HCT116 (cell line): ENCODE results near the gene TMEM182. TPM values are rescaled to one million over a fixed set of nuclear protein-coding genes. Genes with fewer than 3 reads are reported as not detected.

ENCODE experiments used
- ATAC-seq: fragments of 200-7000 bp; cut with Tn5 transposase; 2 replicates; pipeline ENCODE4 v1.9.1; 2020; ENCODE audit warnings: mild to moderate bottlenecking, moderate library complexity
- BruUV-seq: library from RNA; stranded (reverse); fragments of 400-500 nt; replicated peaks from 2 replicates; lab custom pipeline; 2021; lab: Mats Ljungman, UMichigan
- CTCF ChIA-PET: fragments of 300-600 bp; sonication (Branson Sonifier 250); formaldehyde crosslinking; loops from one replicate; lab custom pipeline; 2021; ENCODE audit warnings: antibody characterized with exemption; lab: Charles Lee
- POLR2A ChIA-PET: fragments of 300-600, 350-600 bp; sonication (Branson Sonifier 250); formaldehyde crosslinking; loops from one replicate; lab custom pipeline; 2021; ENCODE audit warnings: antibody characterized with exemption; lab: Charles Lee
- RAD21 ChIA-PET, 2 experiments: fragments of 300-600 bp; sonication (Branson Sonifier 250); formaldehyde crosslinking; loops; one replicate each; lab custom pipeline; 2023; ENCODE audit warnings: low total read pairs in 2 of 2; ENCODE audit not compliant: uncharacterized antibody in 2 of 2, unreplicated experiment in 2 of 2, low non-redundant PET in 1 of 2; lab: Charles Lee
- DNase-seq: peaks from one replicate; pipeline ENCODE4 v3.0.0-alpha.2; 2010; ENCODE audit warnings: low read depth, low spot score
- H2AFZ ChIP-seq: fragments of 200-600 bp; shearing (Covaris generic), sonication (generic); 2 replicates; pipeline ENCODE4 v1.6.1; 2017; ENCODE audit warnings: low read depth, mixed run types, mixed read lengths, antibody characterized with exemption, low read length; ENCODE audit not compliant: poor library complexity, severe bottlenecking
- H3K27ac ChIP-seq: 2 replicates; pipeline ENCODE4 v1.5.1; 2012; ENCODE audit warnings: low read depth, low read length
- H3K27me3 ChIP-seq: fragments of 200-600 bp; sonication (generic); 2 replicates; pipeline ENCODE4 v1.6.1; 2016; ENCODE audit warnings: mixed run types, low read length, mixed read lengths; ENCODE audit not compliant: insufficient read depth
- H3K36me3 ChIP-seq, 2 experiments: fragments of 200-500 bp in 1 of 2; fragments of 200-600 bp in 1 of 2; sonication (Bioruptor generic) in 1 of 2; sonication (generic) in 1 of 2; 2 replicates each; pipeline versions ENCODE4 v1.5.1 to v1.6.1; 2014 to 2016; ENCODE audit warnings: low read length in 2 of 2, inconsistent platforms in 1 of 2, mixed read lengths in 1 of 2, mixed run types in 1 of 2; ENCODE audit not compliant: insufficient read depth in 2 of 2, control insufficient read depth in 1 of 2
- H3K4me1 ChIP-seq, 2 experiments: fragments of 200-600 bp in 1 of 2; sonication (generic) in 1 of 2; 2 replicates each; pipeline versions ENCODE4 v1.5.1 to v1.6.1; 2012 to 2017; ENCODE audit warnings: low read length in 2 of 2, inconsistent platforms in 1 of 2, mild to moderate bottlenecking in 1 of 2, mixed read lengths in 1 of 2, mixed run types in 1 of 2, moderate library complexity in 1 of 2; ENCODE audit not compliant: insufficient read depth in 2 of 2, control insufficient read depth in 1 of 2
- H3K4me2 ChIP-seq: fragments of 200-600 bp; sonication (generic); 2 replicates; pipeline ENCODE4 v1.6.1; 2017; ENCODE audit warnings: mixed run types, low read length, mixed read lengths
- H3K4me3 ChIP-seq, 2 experiments: fragments of 200-600 bp in 1 of 2; sonication (generic) in 1 of 2; replicated peaks in 1 of 2; 2 replicates each; pipeline ENCODE4 v1.5.1; 2011 to 2016; ENCODE audit warnings: low read length in 2 of 2, control low read depth in 1 of 2, low read depth in 1 of 2, mild to moderate bottlenecking in 1 of 2, mixed read lengths in 1 of 2, mixed run types in 1 of 2
- H3K79me2 ChIP-seq: fragments of 200-600 bp; sonication (generic); 2 replicates; pipeline ENCODE4 v1.6.1; 2017; ENCODE audit warnings: mild to moderate bottlenecking, mixed run types, low read length, moderate library complexity, mixed read lengths; ENCODE audit not compliant: insufficient read depth
- H3K9ac ChIP-seq: fragments of 200-600 bp; sonication (generic); 2 replicates; pipeline ENCODE4 v1.6.1; 2016; ENCODE audit warnings: low read length, mixed read lengths
- H3K9me2 ChIP-seq: fragments of 200-600 bp; sonication (generic), shearing (Covaris generic); 2 replicates; pipeline ENCODE4 v1.6.1; 2017; ENCODE audit warnings: mixed run types, mild to moderate bottlenecking, moderate library complexity; ENCODE audit not compliant: insufficient read depth
- H3K9me3 ChIP-seq, 2 experiments: fragments of 200-500 bp in 1 of 2; fragments of 200-600 bp in 1 of 2; sonication (Bioruptor generic) in 1 of 2; sonication (generic) in 1 of 2; 2 replicates each; pipeline ENCODE4 v1.6.1; 2014 to 2017; ENCODE audit warnings: low read length in 2 of 2, mixed read lengths in 2 of 2, inconsistent platforms in 1 of 2, low read depth in 1 of 2, mild to moderate bottlenecking in 1 of 2, mixed run types in 1 of 2, moderate library complexity in 1 of 2; ENCODE audit not compliant: control insufficient read depth in 1 of 2, insufficient read depth in 1 of 2
- H4K20me1 ChIP-seq: fragments of 200-600 bp; sonication (generic), shearing (Covaris generic); 2 replicates; pipeline ENCODE4 v1.6.1; 2017; ENCODE audit warnings: mixed run types, mild to moderate bottlenecking, moderate library complexity; ENCODE audit not compliant: insufficient read depth
- CBX3 ChIP-seq: IDR thresholded peaks from 2 replicates; pipeline ENCODE4 v1.6.1; 2012; ENCODE audit warnings: low read depth
- CEBPB ChIP-seq: IDR thresholded peaks from 2 replicates; pipeline ENCODE4 v1.6.1; 2012; ENCODE audit warnings: low read depth
- EZH2 ChIP-seq: fragments of 200-600 bp; sonication (generic); IDR thresholded peaks from 2 replicates; pipeline ENCODE4 v1.6.1; 2017; ENCODE audit warnings: antibody characterized with exemption, mixed run types
- intact Hi-C: fragments of 100-400 bp; cut with micrococcal nuclease; formaldehyde crosslinking; loops from 2 replicates; pipeline ENCODE4 v1.10.0; 2022
- total RNA-seq: library from RNA; stranded (reverse); gene quantifications from one replicate; pipeline ENCODE4 v1.2.1, GENCODE V29; 2021; ENCODE audit not compliant: unreplicated experiment
- TF ChIP-seq, protein P1 (sequence below): IDR thresholded peaks from 2 replicates; pipeline ENCODE4 v1.6.1; 2012

Gene TMEM182
- total RNA-seq, 1 experiment from 2014 or later, result 8.4 TPM

DNA sequence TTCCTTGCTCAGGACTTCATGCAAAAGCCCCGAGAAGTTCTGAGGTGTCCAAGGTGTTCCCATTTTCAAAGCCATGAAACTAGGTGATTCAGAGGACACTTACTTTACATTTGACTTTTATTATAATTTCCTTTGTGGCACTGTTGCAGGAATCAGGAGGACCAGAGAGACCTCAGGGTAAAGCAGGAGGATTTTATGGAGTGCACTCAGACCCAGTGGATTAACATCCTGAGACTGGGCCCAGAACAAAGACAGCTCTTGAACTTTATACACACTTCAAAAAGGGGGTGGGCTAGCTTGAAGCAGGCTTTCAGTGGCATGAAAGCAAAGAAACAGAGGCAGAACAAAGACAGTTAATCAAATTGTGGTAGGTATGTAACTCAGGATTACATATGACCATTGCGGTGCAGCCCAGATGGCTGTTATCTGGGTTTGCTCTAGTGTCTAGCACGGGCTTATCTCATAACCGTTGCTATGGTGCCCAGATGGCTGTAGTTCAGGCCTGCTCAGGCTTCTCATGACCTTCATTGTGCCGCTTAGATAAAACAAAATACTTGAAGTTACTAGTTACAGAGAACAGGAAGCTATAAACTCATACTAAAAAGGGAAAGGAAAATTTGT lies 39.4 kb downstream of the TMEM182 start:
- Histone ChIP-seq H4K20me1 (no peaks in the 10 kb centered on the region), H3K4me2 (no peak overlapping the region), H3K27ac (no peak overlapping the region), H2AFZ (no peak overlapping the region), H3K9ac (no peak overlapping the region), H3K79me2 (no peaks in the 10 kb centered on the region), H3K4me1 (no peaks in the 10 kb centered on the region), H3K27me3 (no peaks in the 10 kb centered on the region), H3K4me3 (no peak overlapping the region), H3K36me3 (no peaks in the 10 kb centered on the region; a peak in 1 of 4 replicates), H3K9me3 (peaks cover 9 to 18% of the 10 kb centered on the region in 2 experiments; a peak in 2 of 4 replicates), H3K9me2 (no peaks in the 10 kb centered on the region)
- DNase-seq (peak; percentile 40), ATAC-seq (no peak)
- RAD21 ChIA-PET, result no interaction called here
- POLR2A ChIA-PET, result no interaction called here
- CTCF ChIA-PET, result interaction anchor here (1.2 kb wide), 1 partner anchor 285 kb away, joined by 3 read pairs; no protein-coding TSS in a partner anchor
- intact Hi-C loops, result loop anchor here (10.0 kb wide), 1 partner anchor 176 kb away; no protein-coding TSS in a partner anchor
- no TSS peak for BruUV-seq
- TF ChIP-seq CBX3, result peak; percentile 97
- TF ChIP-seq, protein P1, sequence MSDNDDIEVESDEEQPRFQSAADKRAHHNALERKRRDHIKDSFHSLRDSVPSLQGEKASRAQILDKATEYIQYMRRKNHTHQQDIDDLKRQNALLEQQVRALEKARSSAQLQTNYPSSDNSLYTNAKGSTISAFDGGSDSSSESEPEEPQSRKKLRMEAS, result no peak

GRCh38 chr2:102801858-102802699 lies 40.2 kb downstream of the TMEM182 start:
- intact Hi-C loops, result loop anchor here (10.0 kb wide), 1 partner anchor 177 kb away; no protein-coding TSS in a partner anchor
- POLR2A ChIA-PET, result no interaction called here
- Histone ChIP-seq H3K79me2 (no peaks in the 10 kb centered on the region), H3K9me3 (peaks cover 9 to 18% of the 10 kb centered on the region in 2 experiments; a peak in 2 of 4 replicates), H3K36me3 (no peaks in the 10 kb centered on the region; a peak in 1 of 4 replicates), H4K20me1 (no peaks in the 10 kb centered on the region)
- TF ChIP-seq CEBPB (no peak), EZH2 (no peak)
- TF ChIP-seq, all 23 proteins: peak for 0
- Histone ChIP-seq H3K9ac (no peak overlapping the region), H3K27ac (no peak overlapping the region), H3K4me1 (no peaks in the 10 kb centered on the region), H3K4me3 (no peak overlapping the region), H3K9me2 (no peaks in the 10 kb centered on the region), H3K4me2 (no peak overlapping the region), H2AFZ (no peak overlapping the region), H3K27me3 (no peaks in the 10 kb centered on the region)
- no peak for ATAC-seq
- no TSS peak for BruUV-seq
- DNase-seq, result no peak
- ChIA-PET CTCF (interaction anchor here (1.2 kb wide), 1 partner anchor 286 kb away, joined by 3 read pairs; no protein-coding TSS in a partner anchor), RAD21 (no interaction called here)
